GM19043 (cell line): Measurements from ENCODE around the gene FYB1.
"Not testable (repeated sequence)": the region's sequence is repeated elsewhere in the genome, so short reads cannot be mapped to it uniquely, and the experiment has no call there.

Experiments
- ATAC-seq: cut with Tn5 transposase; IDR thresholded peaks from one replicate; pipeline ENCODE4 v1.9.1; 2021; ENCODE audit warnings: low read depth; ENCODE audit not compliant: unreplicated experiment

Gene FYB1

DNA sequence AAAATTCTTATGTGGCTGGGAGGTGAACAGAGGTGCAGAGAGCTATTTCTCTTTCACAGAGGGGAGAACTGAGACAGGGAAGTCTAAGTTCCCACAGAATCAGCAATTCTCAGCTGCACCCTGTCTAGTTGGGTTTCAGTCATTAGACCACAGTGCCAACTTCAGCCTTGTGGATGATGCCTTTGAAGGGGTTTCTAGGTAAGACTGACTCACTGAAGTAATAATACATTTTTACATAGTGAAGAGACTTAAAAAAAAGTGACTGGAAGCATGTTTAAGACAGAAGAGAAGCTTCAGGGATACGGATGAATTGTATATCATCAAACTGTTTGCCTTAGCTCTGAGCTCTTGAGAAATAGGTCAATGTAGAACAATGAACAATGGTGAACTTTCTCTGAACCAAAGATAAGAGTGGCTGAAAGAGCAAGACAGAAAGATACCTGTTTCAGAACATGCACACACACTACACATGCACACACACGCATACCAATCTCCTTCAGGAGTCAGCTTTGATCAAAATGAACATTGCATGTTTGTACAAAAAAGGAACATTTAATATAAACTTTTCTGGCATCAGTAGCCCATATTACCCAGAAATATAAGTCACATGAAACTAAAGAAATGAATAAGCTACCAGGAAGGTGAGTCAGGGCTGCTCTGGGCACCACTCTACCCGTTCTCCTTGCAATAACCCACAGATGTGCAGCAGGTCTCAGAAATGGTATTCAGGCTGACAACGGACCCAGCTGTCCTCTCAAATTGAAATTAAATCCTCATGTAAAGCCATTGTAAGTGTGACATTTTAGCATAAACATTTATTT lies 12.6 kb upstream of the FYB1 start:
- ATAC-seq: no peak

- ATAC-seq: no peak
Measured at GRCh38 chr5:39228596-39228995, 9.2 kb upstream of the FYB1 start.

- ATAC-seq: no peak
Measured at GRCh38 chr5:39226558-39226957, 7.2 kb upstream of the FYB1 start.

DNA sequence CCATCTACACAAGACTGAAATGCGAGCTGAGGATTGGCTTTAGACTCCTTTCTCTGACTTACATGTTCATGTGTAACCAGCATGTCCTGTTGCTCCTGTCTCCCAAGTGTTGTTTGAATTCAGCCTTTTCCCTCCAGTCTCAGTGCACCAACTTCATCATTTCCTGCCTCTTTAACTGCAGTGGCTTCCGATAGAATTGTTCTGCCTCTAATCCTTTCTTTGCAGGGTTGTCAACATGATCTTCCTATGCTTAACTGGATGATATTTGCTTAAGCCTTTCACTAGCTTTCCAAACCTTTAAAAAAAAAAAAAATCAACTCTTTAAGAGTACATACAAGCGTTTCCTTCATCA lies 6.7 kb upstream of the FYB1 start:
- no peak for ATAC-seq

GRCh38 chr5:39225405-39226099 lies 6.2 kb upstream of the FYB1 start:
- ATAC-seq: no peak

- ATAC-seq: no peak
Measured at GRCh38 chr5:39224196-39224761, 4.9 kb upstream of the FYB1 start.

GRCh38 chr5:39223565-39224156 lies 4.3 kb upstream of the FYB1 start:
- ATAC-seq: no peak

GRCh38 chr5:39221671-39222070 lies 2.3 kb upstream of the FYB1 start:
- ATAC-seq: not testable (repeated sequence)

DNA sequence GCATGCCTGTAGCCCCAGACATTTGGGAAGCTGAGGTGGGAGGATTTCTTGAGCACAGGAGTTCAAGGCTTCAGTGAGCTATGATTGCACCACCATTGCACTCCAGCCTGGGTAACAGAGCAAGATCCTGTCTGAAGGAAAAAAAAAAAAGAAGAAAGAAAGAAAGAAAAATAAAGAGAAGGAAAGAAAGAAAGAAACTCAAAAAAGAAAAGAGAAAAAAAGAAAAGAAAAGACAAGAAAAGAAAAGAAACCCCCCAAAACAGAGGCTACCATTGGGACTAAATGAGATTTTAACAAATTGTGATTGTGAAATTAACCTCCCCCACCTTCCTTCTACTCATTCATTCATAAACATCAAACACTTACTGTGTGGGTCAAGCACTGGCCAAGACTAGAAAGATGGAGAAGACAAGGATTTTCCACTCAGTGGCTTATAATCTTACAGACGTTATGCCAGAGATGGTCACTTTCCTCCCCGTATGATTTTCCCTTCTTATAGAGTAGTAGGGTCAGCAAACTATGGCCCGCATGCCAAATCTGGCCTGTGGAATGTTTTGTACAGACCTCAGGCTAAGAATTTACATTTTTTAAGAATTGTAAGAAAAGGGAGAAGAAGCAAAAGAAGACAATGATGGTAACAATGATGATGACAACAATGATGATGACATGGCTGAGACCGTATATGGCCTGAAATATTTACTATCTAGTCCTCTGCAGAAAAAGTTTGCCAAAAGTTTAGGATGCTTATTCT lies 1.1 kb upstream of the FYB1 start:
- ATAC-seq: no peak

DNA sequence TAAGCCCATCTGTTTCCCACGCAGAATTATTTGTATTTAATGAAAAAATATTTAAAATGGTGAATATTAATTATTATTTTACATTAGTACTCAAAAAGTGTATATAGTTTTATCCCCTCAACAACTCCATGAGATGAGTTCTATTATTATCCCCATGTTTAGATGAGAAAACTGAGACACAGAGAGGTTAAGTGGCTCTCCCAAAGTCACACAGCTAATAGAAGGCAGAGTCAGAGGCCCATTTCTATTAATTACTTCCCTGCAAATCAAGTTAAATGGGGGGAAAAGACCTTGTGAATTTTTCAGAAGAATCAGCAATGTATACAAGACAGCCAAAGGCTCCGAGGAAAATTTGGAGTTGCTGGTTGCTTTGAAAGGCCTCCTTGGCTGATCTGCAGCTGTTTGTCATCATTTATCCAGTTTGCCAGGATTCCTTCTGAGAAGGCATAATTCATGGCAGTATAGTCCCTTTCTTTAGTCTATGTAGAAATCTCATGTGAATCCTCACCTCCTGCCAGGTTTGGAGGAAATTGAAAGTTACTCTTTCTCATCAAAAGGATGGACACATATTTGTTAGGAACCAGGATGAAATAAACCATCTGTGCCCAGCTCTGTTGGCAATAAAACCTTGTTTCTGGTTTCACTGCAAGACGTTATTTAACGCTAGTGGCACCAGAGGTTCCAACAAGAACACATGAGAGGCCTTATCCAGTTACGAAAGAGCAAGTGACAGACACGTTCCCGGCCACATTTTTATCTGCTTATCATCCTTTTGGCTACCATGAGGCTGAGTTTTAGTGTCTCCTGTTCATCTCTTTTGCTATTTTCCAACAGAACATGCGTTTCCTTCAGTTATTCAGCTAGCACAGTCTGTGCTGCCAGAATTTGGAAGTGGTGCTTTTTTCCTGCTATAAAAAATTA lies 621 bp downstream of the FYB1 start:
- no peak for ATAC-seq

- peak; percentile 85 for ATAC-seq
Measured at GRCh38 chr5:39217365-39218281, 1.7 kb downstream of the FYB1 start.

- no peak for ATAC-seq
Measured at GRCh38 chr5:39216631-39217030, 2.7 kb downstream of the FYB1 start.

- no peak for ATAC-seq
Measured at GRCh38 chr5:39215857-39216256, 3.5 kb downstream of the FYB1 start.

GRCh38 chr5:39214912-39215709 lies 4.3 kb downstream of the FYB1 start:
- no peak for ATAC-seq

DNA sequence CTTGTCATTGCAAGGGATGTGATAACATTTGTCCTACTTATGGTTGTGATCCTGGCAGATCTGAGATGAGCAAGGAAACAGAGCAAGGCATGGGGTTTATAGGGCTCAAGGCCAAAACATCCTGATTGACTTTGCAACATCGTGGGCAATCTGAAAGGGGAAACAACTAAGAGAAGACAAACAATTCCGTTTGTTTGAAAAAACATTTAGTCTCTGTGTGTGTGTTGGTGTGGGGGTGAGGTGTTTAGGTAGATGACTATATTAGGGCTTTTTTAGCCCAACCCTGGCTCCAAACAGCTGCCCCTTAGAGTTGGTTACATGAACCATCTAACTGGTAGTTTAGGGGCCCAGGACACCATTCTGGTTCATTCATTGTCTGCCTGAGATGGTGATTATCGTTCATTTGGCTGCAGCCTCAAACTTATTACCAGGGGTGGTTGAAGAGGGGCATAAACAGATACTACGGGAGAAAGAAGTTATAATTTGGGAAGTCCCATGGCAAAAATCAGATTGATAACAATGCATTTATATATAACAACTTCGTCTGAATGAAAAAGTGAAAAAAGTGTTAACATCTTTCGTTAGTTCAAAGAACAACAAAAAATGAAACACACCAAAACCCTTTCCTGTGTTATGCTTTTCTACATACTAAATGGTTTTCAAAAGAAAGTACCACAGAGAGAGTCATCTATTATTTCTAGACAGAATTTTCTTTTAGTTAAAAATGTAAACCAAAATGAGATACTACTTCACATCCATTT lies 5.7 kb downstream of the FYB1 start:
- no peak for ATAC-seq

DNA sequence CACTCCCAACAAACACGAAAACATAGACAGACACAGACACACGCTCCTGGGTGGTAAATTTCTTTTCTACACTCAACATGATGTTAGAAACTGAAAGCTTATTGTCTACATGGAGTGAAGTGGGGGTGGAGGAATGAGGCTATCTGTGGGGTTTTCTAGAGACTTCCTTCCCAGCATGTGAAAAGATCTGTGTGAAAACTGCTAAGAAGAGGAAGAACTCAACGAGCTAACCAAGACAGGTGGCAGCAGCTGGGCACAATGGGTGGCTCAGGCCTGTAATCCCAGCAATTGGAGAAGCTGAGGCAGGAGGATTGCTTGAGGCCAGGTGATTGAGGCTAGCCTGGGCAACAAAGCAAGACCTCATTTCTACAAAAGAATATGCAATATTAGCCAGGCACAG lies 7.6 kb downstream of the FYB1 start:
- no peak for ATAC-seq

GRCh38 chr5:39209924-39210323 lies 9.4 kb downstream of the FYB1 start:
- ATAC-seq: peak; percentile 56
